Mesenchymal stem cell (in vitro differentiated cells and primary cell): ENCODE data around the gene TAOK1.

ENCODE experiments used
- DNase-seq: peaks from one replicate; pipeline ENCODE4 v3.0.0-alpha.2; 2013
- H2AFZ ChIP-seq: one replicate; pipeline ENCODE4 v1.6.1; 2013; ENCODE audit warnings: low read depth, mild to moderate bottlenecking, control low read depth, inconsistent platforms, low read length, moderate library complexity
- H2AK5ac ChIP-seq: 2 replicates; pipeline ENCODE4 v1.6.1; 2013; ENCODE audit warnings: low read length, moderate library complexity, mild to moderate bottlenecking, inconsistent platforms; ENCODE audit not compliant: severe bottlenecking
- H2BK120ac ChIP-seq: one replicate; pipeline ENCODE4 v1.6.1; 2013; ENCODE audit warnings: low read depth, mild to moderate bottlenecking, inconsistent platforms, low read length, moderate library complexity
- H2BK12ac ChIP-seq, 2 experiments: one replicate each; pipeline ENCODE4 v1.6.1; 2013; ENCODE audit warnings: inconsistent platforms in 2 of 2, low read length in 2 of 2, mild to moderate bottlenecking in 2 of 2, moderate library complexity in 2 of 2, control low read depth in 1 of 2
- H2BK15ac ChIP-seq: one replicate; pipeline ENCODE4 v1.6.1; 2013; ENCODE audit warnings: mild to moderate bottlenecking, low read depth, inconsistent platforms; ENCODE audit not compliant: poor library complexity, severe bottlenecking
- H2BK5ac ChIP-seq: 2 replicates; pipeline ENCODE4 v1.6.1; 2013; ENCODE audit warnings: low read depth, mild to moderate bottlenecking, low read length, control low read depth, inconsistent platforms; ENCODE audit not compliant: poor library complexity, severe bottlenecking
- H3K14ac ChIP-seq, 2 experiments: one replicate each; pipeline ENCODE4 v1.6.1; 2013; ENCODE audit warnings: inconsistent platforms in 2 of 2, low read length in 2 of 2, control low read depth in 1 of 2, mild to moderate bottlenecking in 1 of 2, moderate library complexity in 1 of 2
- H3K18ac ChIP-seq, 2 experiments: one replicate each; pipeline ENCODE4 v1.6.1; 2013; ENCODE audit warnings: inconsistent platforms in 2 of 2, low read length in 2 of 2, control low read depth in 1 of 2, low read depth in 1 of 2, mild to moderate bottlenecking in 1 of 2
- H3K23ac ChIP-seq, 2 experiments: one replicate each; pipeline ENCODE4 v1.6.1; 2013; ENCODE audit warnings: inconsistent platforms in 2 of 2, low read length in 2 of 2, mild to moderate bottlenecking in 2 of 2, moderate library complexity in 2 of 2, control low read depth in 1 of 2
- H3K27ac ChIP-seq: 2 replicates; pipeline ENCODE4 v1.5.1; 2013; ENCODE audit warnings: mild to moderate bottlenecking, moderate library complexity, low read length, control low read depth, inconsistent platforms; ENCODE audit not compliant: poor library complexity, severe bottlenecking
- H3K27me3 ChIP-seq, 2 experiments: 2 replicates each; pipeline versions ENCODE4 v1.6.1 to v1.7.0; 2013; ENCODE audit warnings: low read length in 2 of 2, mild to moderate bottlenecking in 2 of 2, moderate library complexity in 2 of 2, control low read depth in 1 of 2, inconsistent platforms in 1 of 2; ENCODE audit not compliant: control insufficient read depth in 1 of 2, insufficient read depth in 1 of 2
- H3K36me3 ChIP-seq, 2 experiments: 2 replicates each; pipeline versions ENCODE4 v1.6.1 to v1.7.0; 2013; ENCODE audit warnings: low read length in 2 of 2, control low read depth in 1 of 2, inconsistent platforms in 1 of 2, low read depth in 1 of 2, mild to moderate bottlenecking in 1 of 2; ENCODE audit not compliant: insufficient read depth in 2 of 2, control insufficient read depth in 1 of 2
- H3K4ac ChIP-seq, 2 experiments: one replicate each; pipeline ENCODE4 v1.6.1; 2013; ENCODE audit warnings: inconsistent platforms in 2 of 2, low read length in 2 of 2, mild to moderate bottlenecking in 2 of 2, moderate library complexity in 2 of 2, control low read depth in 1 of 2, low read depth in 1 of 2
- H3K4me1 ChIP-seq: 2 replicates; pipeline ENCODE4 v1.6.1; 2013; ENCODE audit warnings: low read depth, low read length, control low read depth; ENCODE audit not compliant: control insufficient read depth, insufficient read depth
- H3K4me2 ChIP-seq: 2 replicates; pipeline ENCODE4 v1.6.1; 2013; ENCODE audit warnings: low read length, mild to moderate bottlenecking, inconsistent platforms; ENCODE audit not compliant: poor library complexity, severe bottlenecking
- H3K4me3 ChIP-seq, 2 experiments: 2 replicates each; pipeline versions ENCODE4 v1.5.1 to v1.7.0; 2013; ENCODE audit warnings: low read length in 2 of 2, mild to moderate bottlenecking in 2 of 2, control low read depth in 1 of 2, low read depth in 1 of 2; ENCODE audit not compliant: insufficient read depth in 1 of 2
- H3K79me1 ChIP-seq: replicated peaks from 2 replicates; pipeline ENCODE4 v1.6.1; 2013; ENCODE audit warnings: mild to moderate bottlenecking, control low read depth, low read length, inconsistent platforms; ENCODE audit not compliant: poor library complexity, severe bottlenecking
- H3K9ac ChIP-seq: 2 replicates; pipeline ENCODE4 v1.7.0; 2013; ENCODE audit warnings: mild to moderate bottlenecking, low read length, moderate library complexity
- H3K9me3 ChIP-seq: 2 replicates; pipeline ENCODE4 v1.7.0; 2013; ENCODE audit warnings: mild to moderate bottlenecking, low read length; ENCODE audit not compliant: control insufficient read depth
- H4K8ac ChIP-seq: one replicate; pipeline ENCODE4 v1.6.1; 2013; ENCODE audit warnings: inconsistent platforms, mild to moderate bottlenecking, low read length, moderate library complexity
- H4K91ac ChIP-seq: one replicate; pipeline ENCODE4 v1.6.1; 2013; ENCODE audit warnings: mild to moderate bottlenecking, low read length, inconsistent platforms
- WGBS: methylation state at CpG from one replicate; pipeline ENCODE4 v1.1.7; 2013; ENCODE audit warnings: mixed read lengths; 5-methylcytosine and 5-hydroxymethylcytosine counted together

Gene TAOK1

DNA sequence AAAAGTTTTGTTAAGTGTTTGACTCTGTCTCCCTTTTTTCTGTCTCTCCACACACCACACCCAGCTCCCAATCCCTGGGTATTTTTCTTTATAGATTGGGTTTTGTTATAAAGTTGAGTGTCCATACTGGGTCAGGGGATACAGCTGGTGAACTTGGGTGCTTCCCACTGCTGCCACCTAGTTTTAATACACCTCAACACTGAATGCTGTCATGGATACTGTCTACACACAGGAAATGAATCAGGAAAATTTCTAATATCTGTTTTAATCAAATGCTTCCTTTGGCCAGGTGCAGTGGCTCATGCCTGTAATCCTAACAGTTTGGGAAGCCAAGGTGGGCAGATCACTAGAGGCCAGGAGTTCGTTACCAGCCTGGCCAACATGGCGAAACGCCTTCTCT, 5.3 kb upstream of the TAOK1 start:
- no peak overlapping the region for H3K23ac ChIP-seq
- no peak overlapping the region for H4K91ac ChIP-seq
- no peak overlapping the region for H2AK5ac ChIP-seq
- H3K14ac ChIP-seq, result no peak overlapping the region
- no peak overlapping the region for H3K18ac ChIP-seq
- no peak overlapping the region for H2AFZ ChIP-seq
- no peak overlapping the region for H3K9ac ChIP-seq
- H3K4me3 ChIP-seq, result no peak overlapping the region
- no peaks in the 10 kb centered on the region for H3K27me3 ChIP-seq
- H3K79me1 ChIP-seq, result no peaks in the 10 kb centered on the region
- DNase-seq, result no peak
- H3K4ac ChIP-seq, result no peak overlapping the region
- no peaks in the 10 kb centered on the region for H3K9me3 ChIP-seq
- no peak overlapping the region for H3K4me2 ChIP-seq
- WGBS, result 97% methylated on average over 3 of the region's 3 CpGs
- H4K8ac ChIP-seq, result no peak overlapping the region
- no peak overlapping the region for H2BK15ac ChIP-seq
- H3K36me3 ChIP-seq, result no peaks in the 10 kb centered on the region
- H2BK120ac ChIP-seq, result no peak overlapping the region
- H3K4me1 ChIP-seq, result no peaks in the 10 kb centered on the region
- no peak overlapping the region for H2BK5ac ChIP-seq
- no peak overlapping the region for H2BK12ac ChIP-seq
- H3K27ac ChIP-seq, result no peak overlapping the region

DNA sequence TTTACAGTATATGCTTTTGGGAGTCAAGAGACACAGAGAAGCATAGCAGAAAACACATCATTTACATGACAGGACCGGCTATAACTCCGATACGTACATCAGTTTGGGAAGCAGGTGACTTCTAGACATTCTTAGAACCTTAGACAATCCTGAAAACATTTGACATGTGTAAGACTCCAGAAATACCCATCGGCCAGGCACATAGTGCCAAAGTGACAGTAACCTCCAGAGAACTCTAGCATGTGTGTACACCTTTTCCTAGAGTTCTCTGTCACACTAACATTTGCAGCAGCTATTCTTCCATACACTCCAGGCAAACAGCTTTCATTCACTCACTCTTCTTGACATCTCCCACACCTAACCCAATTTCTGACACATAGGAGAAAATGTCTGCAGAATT, 3.4 kb upstream of the TAOK1 start:
- Histone ChIP-seq H3K4me3 (no peak overlapping the region), H2BK15ac (no peak overlapping the region), H4K8ac (no peak overlapping the region), H3K4me1 (no peaks in the 10 kb centered on the region), H3K79me1 (no peaks in the 10 kb centered on the region), H2BK5ac (no peak overlapping the region), H2BK12ac (no peak overlapping the region), H3K36me3 (no peaks in the 10 kb centered on the region), H2AFZ (no peak overlapping the region), H3K18ac (no peak overlapping the region), H3K14ac (no peak overlapping the region), H3K23ac (no peak overlapping the region), H3K27ac (no peak overlapping the region), H3K27me3 (no peaks in the 10 kb centered on the region), H2BK120ac (no peak overlapping the region), H3K9me3 (no peaks in the 10 kb centered on the region), H4K91ac (no peak overlapping the region), H3K4ac (no peak overlapping the region), H2AK5ac (no peak overlapping the region), H3K4me2 (no peak overlapping the region), H3K9ac (no peak overlapping the region)
- DNase-seq, result no peak
- 90% methylated on average over 4 of the region's 4 CpGs for WGBS

- Histone ChIP-seq H4K8ac (no peak overlapping the region), H3K36me3 (no peaks in the 10 kb centered on the region), H2BK15ac (no peak overlapping the region), H3K14ac (no peak overlapping the region), H3K4me2 (no peak overlapping the region), H3K9ac (no peak overlapping the region), H3K27ac (no peak overlapping the region), H3K27me3 (no peaks in the 10 kb centered on the region), H3K9me3 (no peaks in the 10 kb centered on the region), H3K4me1 (no peaks in the 10 kb centered on the region), H3K4me3 (no peak overlapping the region), H2AK5ac (no peak overlapping the region), H2BK12ac (no peak overlapping the region), H3K18ac (no peak overlapping the region), H3K23ac (no peak overlapping the region), H2BK120ac (no peak overlapping the region), H2BK5ac (no peak overlapping the region), H4K91ac (no peak overlapping the region), H2AFZ (no peak overlapping the region), H3K4ac (no peak overlapping the region), H3K79me1 (no peaks in the 10 kb centered on the region)
- 94% methylated on average over 5 of the region's 9 CpGs for WGBS
- no peak for DNase-seq
These were observed 1.2 kb upstream of the TAOK1 start for GRCh38 chr17:29388937-29389336.

- H2BK120ac ChIP-seq, result peak overlapping the region; percentile 94
- peak overlapping the region in 1 of 2 experiments; percentile 61 for H3K14ac ChIP-seq
- H2AFZ ChIP-seq, result peak overlapping the region; percentile 42
- 0% methylated on average over 16 of the region's 28 CpGs for WGBS
- H3K27me3 ChIP-seq, result no peaks in the 10 kb centered on the region
- peak overlapping the region; percentile 31 for H3K27ac ChIP-seq
- H4K8ac ChIP-seq, result peak overlapping the region; percentile 73
- H3K4ac ChIP-seq, result peak overlapping the region; percentile 46 to 97
- peak overlapping the region; percentile 94 for H3K9ac ChIP-seq
- no peaks in the 10 kb centered on the region for H3K79me1 ChIP-seq
- peak overlapping the region; percentile 88 to 95 for H3K18ac ChIP-seq
- H2BK5ac ChIP-seq, result peak overlapping the region; percentile 58
- H3K36me3 ChIP-seq, result peaks cover 0 to 2% of the 10 kb centered on the region in 2 experiments
- H3K4me2 ChIP-seq, result peak overlapping the region; percentile 55
- peak overlapping the region; percentile 34 for H4K91ac ChIP-seq
- H3K9me3 ChIP-seq, result no peaks in the 10 kb centered on the region
- peak; percentile 74 for DNase-seq
- no peak overlapping the region for H2BK15ac ChIP-seq
- peaks cover 1% of the 10 kb centered on the region for H3K4me1 ChIP-seq
- H2AK5ac ChIP-seq, result peak overlapping the region; percentile 67
- peak overlapping the region; percentile 93 to 96 for H3K4me3 ChIP-seq
- peak overlapping the region in 1 of 2 experiments; percentile 54 for H2BK12ac ChIP-seq
- peak overlapping the region in 1 of 2 experiments; percentile 96 for H3K23ac ChIP-seq
These were observed 878 bp downstream of the TAOK1 start for GRCh38 chr17:29390851-29391631.
